Measurements from ENCODE around the gene ZSCAN23. TPM values are rescaled to one million over a fixed set of nuclear protein-coding genes. Genes with fewer than 3 reads are reported as not detected.
A peak's percentile ranks its signal among the peaks of the same experiment; 100 is the strongest.
"Not testable (repeated sequence)": the region's sequence is repeated elsewhere in the genome, so short reads cannot be mapped to it uniquely, and the experiment has no call there.

ZSCAN23 gene
- total RNA-seq = 1 to 10 TPM; 1.1 to 1.2 TPM
- long read RNA-seq = 0 reads

DNA sequence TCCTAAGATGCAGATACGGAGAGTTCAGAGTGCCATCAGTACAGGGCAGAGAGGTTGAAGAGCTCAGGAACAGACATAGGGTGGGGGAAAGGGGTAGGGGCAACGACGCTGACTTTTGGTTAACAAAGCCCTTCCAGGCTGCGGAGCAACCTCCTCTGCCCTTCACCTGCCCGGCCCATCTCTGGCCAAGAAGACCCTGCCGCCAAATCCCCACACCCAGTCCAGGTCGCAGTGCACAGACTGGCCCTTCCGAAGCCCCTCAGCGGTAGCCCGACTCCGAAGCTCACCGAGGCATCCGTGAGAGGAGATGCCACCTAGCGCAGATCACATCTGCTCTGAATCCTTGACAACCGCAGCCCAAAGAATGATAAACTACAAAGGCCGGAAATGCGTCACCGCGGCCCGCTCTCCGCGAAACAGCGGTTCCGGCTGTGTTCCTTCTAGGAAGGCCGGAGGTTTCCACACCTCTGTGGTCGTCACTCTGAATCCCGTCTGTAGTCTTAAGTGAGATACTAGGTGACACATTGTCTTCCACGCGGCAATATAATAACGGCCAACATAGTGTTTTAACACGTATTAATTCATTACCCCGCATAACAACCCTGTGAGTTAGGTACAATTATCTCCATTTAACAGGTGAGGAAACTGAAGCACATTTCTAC lies at the start of gene ZSCAN23:
Gene ZSCAN23, minus strand, starts transcription at position 380 of the 662 bp plus-strand sequence. CDS start 7,225 bp downstream, outside the sequence.
- ATAC-seq (peak; percentile 98), DNase-seq (peak; percentile 90)
- intact Hi-C loops (cut with DNase I) = loop anchor here in 1 of 2 donors (5.0 kb wide), 1 partner anchor 41 kb away; no protein-coding TSS in a partner anchor

DNA sequence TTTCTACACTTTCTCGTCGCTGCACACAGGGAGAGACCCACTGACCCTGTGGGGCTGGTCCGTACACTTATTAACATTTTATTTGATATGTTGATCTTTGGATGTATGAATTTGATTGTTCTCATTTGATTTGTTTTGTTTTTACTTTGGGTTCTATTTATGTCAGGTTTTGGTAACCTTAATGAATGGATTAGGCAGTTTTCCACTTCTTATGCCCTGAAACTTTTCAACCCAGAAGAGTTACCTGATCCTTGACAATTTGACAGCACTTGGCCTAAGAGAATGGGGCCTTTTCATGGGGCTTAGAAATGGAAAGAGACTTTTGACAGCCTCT lies 48.7 kb upstream of the ZSCAN23 start:
- no peak for ATAC-seq
- intact Hi-C loops (cut with DNase I) = no loop called here

DNA sequence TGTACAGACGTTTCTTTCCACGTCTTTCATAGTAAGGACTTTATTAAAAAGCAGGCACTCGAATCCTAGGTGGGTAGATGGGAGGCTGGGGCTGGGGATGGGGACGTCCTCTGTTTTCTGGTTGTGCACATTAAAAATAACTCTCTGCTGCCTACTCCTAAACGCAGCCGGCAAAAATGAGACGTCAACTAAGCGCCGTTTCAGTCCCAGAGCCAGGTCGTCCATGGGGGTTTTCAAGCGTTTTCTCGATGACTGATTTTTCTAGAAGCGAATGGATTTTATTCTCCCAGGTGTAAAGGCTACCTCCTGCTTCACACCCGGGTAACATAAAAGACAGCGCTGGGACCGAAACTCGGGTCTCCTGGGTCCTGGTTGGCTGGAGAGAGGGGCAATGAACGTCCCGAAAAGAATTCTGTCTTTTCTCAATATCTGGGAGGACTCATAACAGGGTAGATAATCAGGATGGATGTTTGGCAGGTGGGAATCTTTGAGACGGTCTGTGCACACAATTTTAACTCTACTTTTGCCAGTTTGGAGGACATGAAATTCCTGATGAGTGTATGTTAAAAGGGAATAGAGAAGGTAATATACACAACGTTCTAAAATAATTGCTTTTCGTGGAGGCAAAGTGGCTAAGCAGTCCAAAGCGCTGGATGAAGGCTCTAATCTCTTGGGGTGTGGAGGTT lies 47.1 kb upstream of the ZSCAN23 start:
- intact Hi-C loops (cut with DNase I) = no loop called here
- ATAC-seq = no peak
- DNase-seq = no peak

More for the DNA sequence above, 48.7 kb upstream of the ZSCAN23 start:
- no peak for DNase-seq

DNA sequence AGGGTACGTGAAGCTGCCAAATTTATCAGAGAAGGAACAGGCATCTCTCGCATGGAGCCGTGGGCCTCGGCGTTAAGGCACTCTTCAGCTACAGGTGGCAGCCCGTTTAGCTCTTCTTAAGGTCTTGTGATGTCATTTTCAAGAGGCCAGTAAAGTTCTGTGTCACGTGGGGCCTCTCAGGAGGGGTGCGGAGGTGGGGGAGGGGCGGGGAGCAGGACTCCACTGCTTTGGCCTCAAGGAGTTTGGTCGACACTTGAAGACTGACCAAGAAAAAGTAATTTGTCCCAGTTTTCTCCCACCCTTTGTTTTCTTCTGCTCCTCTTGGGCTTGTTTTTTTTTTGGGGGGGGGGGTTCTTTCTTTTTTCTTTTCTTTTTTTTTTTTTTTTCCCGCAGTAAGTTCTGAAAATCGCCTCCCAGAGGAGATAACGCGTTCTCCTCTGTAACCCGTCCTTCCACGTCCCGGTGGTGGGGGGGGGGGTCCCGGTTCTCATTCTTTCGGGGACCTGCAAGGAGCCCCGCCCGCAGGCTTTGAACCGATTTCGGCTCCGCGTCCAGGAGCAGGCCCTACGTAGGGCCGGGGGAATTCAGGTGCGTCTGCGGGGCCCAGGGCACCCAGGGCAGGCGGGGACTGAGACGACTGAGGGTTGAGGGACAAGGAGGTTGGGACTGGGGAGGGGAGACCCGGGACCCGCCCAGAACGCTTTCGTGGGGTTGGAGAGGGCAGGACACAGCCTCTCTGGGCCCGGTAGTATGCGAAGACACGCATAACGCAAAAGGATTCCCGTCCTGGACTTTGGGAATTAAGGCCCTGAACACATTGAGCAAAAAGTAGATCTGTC lies 46.3 kb upstream of the ZSCAN23 start:
- peak; percentile 42 to 84 for ATAC-seq
- peak; percentile 64 for DNase-seq
- intact Hi-C loops (cut with DNase I) = no loop called here

DNA sequence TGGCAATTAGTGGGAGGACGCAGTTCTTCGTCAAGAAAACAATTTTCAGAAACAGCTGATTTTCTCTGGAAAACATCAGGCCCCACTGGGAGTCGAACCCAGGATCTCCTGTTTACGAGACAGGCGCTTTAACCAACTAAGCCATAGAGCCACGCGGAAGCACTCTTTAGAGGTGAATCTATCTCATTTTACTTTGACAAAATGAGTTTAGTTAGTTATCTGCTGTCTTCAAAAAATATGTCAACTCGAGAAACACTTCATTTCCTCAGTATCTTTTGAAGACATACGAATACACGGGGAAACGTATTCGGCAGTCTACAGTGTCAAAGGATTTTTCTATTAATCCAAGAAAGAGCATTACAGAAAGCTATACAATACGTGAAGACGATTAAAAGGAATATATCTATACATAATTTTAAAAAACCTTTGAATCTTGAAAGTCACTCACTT lies 45.6 kb upstream of the ZSCAN23 start:
- intact Hi-C loops (cut with DNase I) = no loop called here
- DNase-seq (no peak), ATAC-seq (peak in 1 of 2 donors; percentile 20)

DNA sequence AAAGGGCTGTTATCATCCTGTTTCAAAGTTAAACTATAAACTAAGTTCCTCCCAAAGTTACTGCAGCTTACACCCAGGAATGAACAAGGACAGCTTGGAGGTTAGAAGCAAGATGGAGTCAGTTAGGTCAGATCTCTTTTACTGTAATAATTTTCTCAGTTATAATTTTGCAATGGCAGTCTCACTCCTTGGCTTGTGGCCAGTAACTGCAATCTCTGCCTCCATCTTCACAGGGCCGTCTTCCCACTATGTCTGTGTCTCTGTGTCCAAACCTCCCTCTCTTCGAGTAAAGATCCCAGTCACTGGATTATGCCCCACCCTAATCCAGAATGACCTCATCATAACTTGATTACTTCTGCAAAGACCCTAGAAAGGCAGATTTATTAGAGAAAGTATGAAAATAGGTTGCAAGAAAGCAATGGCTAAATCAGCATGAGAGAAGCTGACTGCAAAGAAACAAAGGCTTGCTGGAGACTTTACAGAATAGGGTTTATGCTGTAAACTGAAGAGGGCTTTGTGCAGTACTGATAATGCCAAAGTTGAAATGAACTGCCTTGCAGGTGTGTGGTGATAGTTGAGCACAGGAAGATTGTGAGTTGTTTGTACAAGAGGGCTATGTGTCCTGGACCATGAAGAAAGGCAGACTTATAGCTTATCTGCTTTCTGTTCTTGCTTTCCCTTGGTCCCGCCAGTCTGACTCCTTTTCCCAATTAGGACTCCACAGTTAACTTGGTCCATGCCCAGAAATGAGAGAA lies 43.9 kb upstream of the ZSCAN23 start:
- DNase-seq = no peak
- intact Hi-C loops (cut with DNase I) = no loop called here
- ATAC-seq = no peak

DNA sequence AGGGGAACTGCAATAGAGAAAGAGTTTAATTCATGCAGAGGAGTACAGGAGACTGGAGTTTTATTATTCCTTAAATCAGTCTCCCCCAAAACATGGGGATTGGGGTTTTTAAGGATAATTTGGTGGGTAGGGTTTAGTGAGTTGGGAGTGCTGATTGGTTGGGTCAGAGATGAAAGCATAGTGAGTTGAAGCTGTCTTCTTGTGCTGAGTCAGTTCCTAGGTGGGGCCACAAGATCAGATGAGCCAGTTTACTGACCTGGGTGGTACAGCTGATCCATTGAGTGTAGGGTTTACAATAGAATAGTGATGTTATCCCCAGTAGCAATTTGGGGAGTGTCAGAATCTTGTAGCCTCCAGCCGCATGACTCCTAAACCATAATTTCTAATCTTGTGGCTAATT lies 43.2 kb upstream of the ZSCAN23 start:
- no peak for DNase-seq
- no peak for ATAC-seq
- intact Hi-C loops (cut with DNase I) = no loop called here

DNA sequence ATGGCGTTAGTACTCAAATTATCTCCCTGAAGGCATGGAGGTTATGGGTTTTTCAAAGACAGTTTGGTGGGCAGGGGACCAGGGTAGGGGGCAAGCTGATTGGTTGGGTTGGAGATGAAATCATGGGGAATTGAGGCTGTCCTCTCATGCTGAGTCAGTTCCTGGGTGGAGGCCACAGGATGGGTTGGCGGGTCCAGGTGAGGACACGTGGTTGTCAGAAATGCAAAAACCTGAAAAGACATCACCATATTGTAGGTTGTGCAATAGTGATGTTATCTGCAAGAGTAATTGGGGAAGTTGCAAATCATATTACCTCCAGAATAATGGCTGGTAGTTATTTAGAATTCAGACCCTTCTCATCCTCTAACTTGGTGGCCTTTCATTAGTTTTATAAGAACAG lies 42.2 kb upstream of the ZSCAN23 start:
- ATAC-seq (no peak), DNase-seq (no peak)
- intact Hi-C loops (cut with DNase I) = no loop called here

DNA sequence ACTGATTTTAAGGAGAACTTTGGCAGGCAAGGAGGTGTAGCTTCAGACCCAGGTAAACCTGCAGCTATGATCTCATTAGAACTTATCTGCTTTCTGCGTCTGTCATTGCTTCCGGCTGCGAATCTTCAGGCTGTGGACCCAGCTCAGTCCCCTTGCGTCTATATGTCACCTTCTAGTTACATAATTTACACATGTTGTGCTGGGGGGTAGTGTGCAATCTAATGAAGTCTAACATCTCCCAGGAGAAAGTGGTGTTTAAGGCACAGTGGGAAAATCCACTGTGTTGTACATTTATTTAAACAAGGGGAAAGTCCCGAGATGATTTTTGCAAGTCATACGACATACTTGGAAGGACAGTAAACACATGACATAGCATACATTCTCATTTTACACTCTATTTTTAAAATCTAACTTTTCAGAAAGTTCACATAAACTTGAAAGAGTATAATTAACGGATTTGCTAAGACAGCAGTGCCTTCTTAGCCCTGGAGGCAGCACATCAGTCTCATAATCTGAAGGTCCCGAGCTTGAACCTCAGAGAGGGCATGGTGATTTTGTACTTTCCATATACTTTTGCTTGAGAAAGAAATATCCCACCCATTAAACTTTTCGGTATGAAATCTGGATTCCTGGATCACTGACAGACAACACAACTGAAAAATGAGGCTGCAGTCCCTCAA lies 37.1 kb upstream of the ZSCAN23 start:
- ATAC-seq = no peak
- intact Hi-C loops (cut with DNase I) = no loop called here

DNA sequence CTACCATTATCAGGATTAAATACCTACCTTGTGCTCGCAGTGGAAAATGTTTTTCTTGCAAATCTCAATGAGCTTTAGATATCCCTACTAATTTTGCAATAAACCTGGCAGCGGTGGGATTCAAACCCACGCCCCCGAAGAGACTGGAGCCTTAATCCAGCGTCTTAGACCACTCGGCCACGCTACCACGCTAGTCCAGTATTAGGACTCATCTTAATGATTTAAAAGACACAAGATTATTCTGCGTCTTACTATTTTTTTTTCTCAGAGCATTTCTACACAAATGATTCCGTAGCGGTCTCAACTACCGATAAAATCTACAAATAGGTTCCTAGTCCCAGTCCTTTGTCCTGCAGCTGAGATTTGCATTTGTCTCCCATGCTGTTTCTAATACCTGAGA lies 35.2 kb upstream of the ZSCAN23 start:
- ATAC-seq (no peak), DNase-seq (no peak)
- intact Hi-C loops (cut with DNase I) = no loop called here

More for the DNA sequence above, 37.1 kb upstream of the ZSCAN23 start:
- DNase-seq = no peak

DNA sequence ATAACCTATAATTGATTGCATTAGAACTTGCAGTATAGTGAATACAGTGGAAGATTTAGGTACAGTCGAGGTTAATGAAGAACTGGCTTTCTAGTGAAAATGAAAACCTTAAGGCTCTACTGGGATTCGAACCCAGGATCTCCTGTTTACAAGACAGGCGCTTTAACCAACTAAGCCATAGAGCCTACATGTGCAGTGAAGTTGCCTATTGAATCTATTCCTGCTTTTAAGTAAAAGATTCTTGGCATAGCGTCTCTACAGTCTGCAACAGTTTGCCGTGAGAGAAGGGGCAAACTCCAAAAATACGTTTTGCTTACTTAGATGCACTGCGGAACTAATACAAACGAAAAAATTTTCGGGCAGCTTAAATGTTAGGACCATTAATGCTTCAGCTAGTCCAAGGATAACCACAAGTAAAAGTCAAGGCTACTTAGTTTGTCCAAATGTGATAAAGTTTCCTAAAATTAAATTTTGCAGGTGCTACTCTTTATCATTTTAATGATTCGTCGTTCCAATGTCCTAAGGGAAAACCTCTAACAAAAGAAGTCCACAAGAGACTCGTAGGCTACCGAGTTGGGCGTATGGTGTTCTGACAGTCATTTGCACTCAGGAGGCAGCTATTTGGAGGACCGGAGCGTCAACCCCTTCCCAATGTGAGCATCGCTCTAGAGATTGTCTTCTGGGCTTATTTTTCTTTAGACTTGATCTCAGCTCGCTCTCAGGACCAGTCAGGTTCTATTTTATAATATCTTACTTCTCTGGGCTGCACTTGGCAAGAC lies 31.3 kb upstream of the ZSCAN23 start:
- peak; percentile 41 to 53 for ATAC-seq
- intact Hi-C loops (cut with DNase I) = no loop called here

DNA sequence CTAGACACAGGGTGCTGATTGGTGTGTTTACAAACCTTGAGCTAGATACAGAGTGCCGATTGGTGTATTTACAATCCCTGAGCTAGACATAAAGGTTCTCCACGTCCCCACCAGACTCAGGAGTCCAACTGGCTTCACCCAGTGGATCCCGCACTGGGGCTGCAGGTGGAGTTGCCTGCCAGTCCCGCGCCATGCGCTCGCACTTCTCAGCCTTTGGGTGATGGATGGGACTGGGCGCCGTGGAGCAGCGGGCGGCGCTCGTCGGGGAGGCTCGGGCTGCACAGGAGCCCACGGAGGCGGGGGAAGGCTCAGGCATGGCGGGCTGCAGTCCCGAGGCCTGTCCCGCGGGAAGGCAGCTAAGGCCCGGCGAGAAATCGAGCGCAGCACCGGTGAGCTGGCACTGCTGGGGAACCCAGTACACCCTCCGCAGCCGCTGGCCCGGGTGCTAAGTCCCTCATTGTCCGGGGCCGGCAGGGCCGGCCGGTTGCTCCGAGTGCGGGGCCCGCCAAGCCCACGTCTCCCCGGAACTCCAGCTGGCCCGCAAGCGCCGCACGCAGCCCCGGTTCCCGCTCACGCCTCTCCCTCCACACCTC lies 26.0 kb upstream of the ZSCAN23 start:
- ATAC-seq; DNase-seq; intact Hi-C loops (cut with DNase I): not testable (repeated sequence)

More for the DNA sequence above, 31.3 kb upstream of the ZSCAN23 start:
- DNase-seq = no peak

DNA sequence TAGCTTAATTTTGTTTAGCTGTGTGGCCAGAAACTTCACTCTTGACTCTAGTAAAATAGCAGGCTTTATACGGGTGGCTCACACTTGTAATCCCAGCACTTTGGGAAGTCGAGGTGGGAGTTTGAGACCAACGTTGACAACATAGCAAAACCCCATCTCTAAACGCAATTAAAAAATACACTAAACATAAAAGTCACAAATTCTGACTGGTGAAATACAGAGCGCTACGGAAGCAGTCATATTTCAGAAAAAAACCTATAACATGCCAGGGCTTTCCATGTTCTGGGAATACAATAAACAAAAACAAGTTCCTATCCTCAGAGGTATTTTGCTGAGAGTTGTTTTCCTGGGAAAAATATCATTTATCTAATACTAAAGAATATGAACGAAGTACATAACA lies 24.8 kb upstream of the ZSCAN23 start:
- ATAC-seq (no peak), DNase-seq (no peak)
- intact Hi-C loops (cut with DNase I) = no loop called here

DNA sequence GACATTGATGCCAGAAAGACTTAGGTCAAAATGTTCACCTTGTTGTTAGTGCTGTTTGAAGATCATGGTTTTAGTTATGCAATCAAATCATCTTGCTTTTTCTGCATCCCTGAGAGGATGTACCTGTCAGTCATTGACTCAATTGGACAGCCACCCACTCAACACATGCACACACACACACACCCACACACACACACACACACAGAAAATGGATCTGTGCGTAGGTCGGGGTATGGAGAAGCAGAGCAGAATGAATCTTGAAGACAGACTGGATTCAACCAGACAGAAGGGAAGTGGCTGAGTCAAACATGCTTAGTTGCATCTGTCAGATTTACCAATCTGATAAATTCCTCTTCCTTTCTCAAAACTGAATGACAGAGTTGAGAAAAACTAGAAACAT lies 19.1 kb upstream of the ZSCAN23 start:
- ATAC-seq = no peak
- intact Hi-C loops (cut with DNase I) = no loop called here

DNA sequence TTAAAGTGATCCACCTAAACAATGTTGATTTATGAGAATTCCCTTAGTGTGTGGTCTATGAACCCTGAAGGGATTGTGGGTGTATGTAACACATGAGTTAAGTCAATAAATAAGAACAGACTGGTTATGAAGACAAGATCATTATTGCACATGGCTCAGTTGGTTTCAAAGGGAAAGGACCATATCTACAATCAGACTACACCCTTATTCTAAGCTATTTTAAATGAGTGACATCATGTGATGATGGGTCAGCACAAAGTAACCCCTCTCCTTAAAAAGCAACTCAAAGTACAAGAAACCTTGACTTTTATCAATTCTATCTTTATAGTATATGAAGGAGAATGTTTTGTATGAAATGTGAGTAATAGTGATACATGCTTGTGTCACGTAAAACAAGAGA lies 15.3 kb upstream of the ZSCAN23 start:
- intact Hi-C loops (cut with DNase I) = no loop called here
- DNase-seq = no peak
- ATAC-seq = no peak

More for the DNA sequence above, 19.1 kb upstream of the ZSCAN23 start:
- DNase-seq = no peak

DNA sequence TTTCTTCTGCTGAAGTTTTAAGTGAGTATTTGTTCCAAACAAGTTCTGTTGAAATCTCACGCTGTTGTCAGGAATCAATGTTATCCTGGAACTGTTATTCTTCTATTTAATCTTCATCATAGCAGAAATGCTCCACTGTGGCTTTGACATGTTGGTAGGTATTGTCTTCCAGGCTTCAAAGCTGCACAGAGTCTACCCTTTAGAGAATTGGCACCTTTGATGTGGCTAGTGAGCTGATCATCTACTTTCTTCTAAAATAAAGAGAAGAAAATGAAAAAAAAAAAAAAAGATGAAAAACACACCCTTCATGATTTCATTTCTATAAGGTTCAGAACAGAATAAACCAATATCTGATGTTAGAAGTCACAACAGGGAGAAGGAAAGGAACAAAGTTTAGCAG lies 5.8 kb upstream of the ZSCAN23 start:
- DNase-seq (no peak), ATAC-seq (no peak)
- intact Hi-C loops (cut with DNase I) = no loop called here

DNA sequence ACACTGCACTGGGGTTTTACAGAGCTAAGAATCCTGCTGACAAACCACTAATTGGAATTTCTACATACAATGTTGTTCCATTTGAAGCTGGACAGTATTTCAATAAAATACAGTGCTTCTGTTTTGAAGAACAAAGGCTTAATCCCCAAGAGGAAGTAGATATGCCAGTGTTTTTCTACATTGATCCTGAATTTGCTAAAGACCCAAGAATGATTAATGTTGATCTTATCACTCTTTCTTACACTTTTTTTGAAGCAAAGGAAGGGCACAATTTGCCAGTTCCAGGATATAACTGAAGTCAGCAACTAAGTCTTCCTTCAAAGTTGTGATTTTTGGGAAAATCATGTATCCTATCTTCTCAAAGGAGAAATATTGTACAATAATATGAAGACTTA lies 4.2 kb upstream of the ZSCAN23 start:
- intact Hi-C loops (cut with DNase I); DNase-seq; ATAC-seq: not testable (repeated sequence)

Measured in left cardiac atrium (tissue), 4 donors.